HG03097 (cell line): ENCODE measurements around the gene TMEM200B.
"Not testable (repeated sequence)": the region's sequence is repeated elsewhere in the genome, so short reads cannot be mapped to it uniquely, and the experiment has no call there.

Source experiments
- ATAC-seq: cut with Tn5 transposase; IDR thresholded peaks from one replicate; pipeline ENCODE4 v1.9.1; 2021; ENCODE audit not compliant: unreplicated experiment, low FRiP score

The TMEM200B gene

GRCh38 chr1:29136391-29136915 lies 12.8 kb upstream of the TMEM200B start:
- ATAC-seq: no peak

GRCh38 chr1:29134695-29135028 lies 11.0 kb upstream of the TMEM200B start:
- no peak for ATAC-seq

GRCh38 chr1:29133861-29134694 lies 10.4 kb upstream of the TMEM200B start:
- ATAC-seq: no peak

- not testable (repeated sequence) for ATAC-seq
These were observed 7.4 kb upstream of the TMEM200B start for GRCh38 chr1:29131056-29131455.

- no peak for ATAC-seq
These were observed 6.2 kb upstream of the TMEM200B start for GRCh38 chr1:29129916-29130315.

GRCh38 chr1:29128739-29129138 lies 5.0 kb upstream of the TMEM200B start:
- ATAC-seq: no peak

- no peak for ATAC-seq
These were observed 2.5 kb upstream of the TMEM200B start for GRCh38 chr1:29126198-29126597.

GRCh38 chr1:29125788-29126187 lies 2.1 kb upstream of the TMEM200B start:
- no peak for ATAC-seq

GRCh38 chr1:29125237-29125641 lies 1.5 kb upstream of the TMEM200B start:
- no peak for ATAC-seq

- ATAC-seq: no peak
These were observed 898 bp upstream of the TMEM200B start for GRCh38 chr1:29124366-29125236.

- ATAC-seq: no peak
These were observed 433 bp downstream of the TMEM200B start for GRCh38 chr1:29123053-29123886.

GRCh38 chr1:29122682-29123052 lies 1.0 kb downstream of the TMEM200B start:
- ATAC-seq: no peak

GRCh38 chr1:29121936-29122681 lies 1.6 kb downstream of the TMEM200B start:
- no peak for ATAC-seq

- ATAC-seq: no peak
These were observed 2.2 kb downstream of the TMEM200B start for GRCh38 chr1:29121516-29121935.

- no peak for ATAC-seq
These were observed 2.7 kb downstream of the TMEM200B start for GRCh38 chr1:29120947-29121485.

GRCh38 chr1:29120367-29120766 lies 3.3 kb downstream of the TMEM200B start:
- no peak for ATAC-seq

GRCh38 chr1:29119121-29119929 lies 4.4 kb downstream of the TMEM200B start:
- ATAC-seq: no peak

- no peak for ATAC-seq
These were observed 6.3 kb downstream of the TMEM200B start for GRCh38 chr1:29117381-29117780.

GRCh38 chr1:29114654-29115053 lies 9.0 kb downstream of the TMEM200B start:
- ATAC-seq: no peak
